HepG2 (cell line): Measurements from ENCODE around the gene C14orf93. TPM values are rescaled to one million over a fixed set of nuclear protein-coding genes. Genes with fewer than 3 reads are reported as not detected.

ENCODE experiments used
- EEA1 ChIP-seq: sonication (generic); formaldehyde crosslinking; IDR thresholded peaks from 2 replicates; pipeline ENCODE4 v1.5.1; 2020; ENCODE audit warnings: mild to moderate bottlenecking, missing genetic modification reagents, borderline replicate concordance
- MED13 ChIP-seq: sonication (generic); formaldehyde crosslinking; IDR thresholded peaks from 2 replicates; pipeline ENCODE4 v1.5.0; 2020; ENCODE audit warnings: missing genetic modification reagents
- PCBP2 ChIP-seq: fragments of 200-400 bp; formaldehyde crosslinking; optimal IDR thresholded peaks from 2 replicates; pipeline ENCODE3; 2018; ENCODE audit warnings: low read length, low read depth; ENCODE audit not compliant: poor library complexity, severe bottlenecking
- SIN3A ChIP-seq: IDR thresholded peaks from 2 replicates; pipeline ENCODE4 v1.6.1; 2011; ENCODE audit warnings: low read depth, mild to moderate bottlenecking, control low read depth, low read length, borderline replicate concordance
- STAG1 ChIP-seq: sonication (generic); formaldehyde crosslinking; IDR thresholded peaks from 2 replicates; pipeline ENCODE4 v1.4.0; 2020; ENCODE audit warnings: missing genetic modification reagents
- TRAFD1 ChIP-seq: sonication (generic); formaldehyde crosslinking; IDR thresholded peaks from 2 replicates; pipeline ENCODE4 v1.5.1; 2020; ENCODE audit warnings: missing genetic modification reagents, mild to moderate bottlenecking, borderline replicate concordance
- ZNF543 ChIP-seq: sonication (generic); formaldehyde crosslinking; IDR thresholded peaks from 2 replicates; pipeline ENCODE4 v1.4.0; 2020; ENCODE audit warnings: mild to moderate bottlenecking, missing genetic modification reagents
- ZNF646 ChIP-seq: sonication (generic); formaldehyde crosslinking; IDR thresholded peaks from 2 replicates; pipeline ENCODE4 v1.9.0; 2021; ENCODE audit warnings: mild to moderate bottlenecking, missing genetic modification reagents
- polyA plus RNA-seq, 8 experiments: library from polyadenylated mRNA; depleted of rRNA in 3 of 8; stranded (reverse) in 7 of 8; unstranded in 1 of 8; fragments of >200 nt; fragmentation: Illumina TruSeq in 4 of 8; extraction: Trizol in 4 of 8; gene quantifications; 2 replicates each; pipeline versions ENCODE4 v1.2.1 to v1.2.3, GENCODE V29; 2011 to 2016; ENCODE audit warnings: low read depth in 4 of 8, missing spikeins in 1 of 8, mixed read lengths in 1 of 8; ENCODE audit not compliant: insufficient read depth in 1 of 8
- total RNA-seq, 5 experiments: library from RNA; depleted of rRNA; stranded (reverse); fragments of >200 nt; fragmentation: Illumina TruSeq; extraction: Trizol; gene quantifications; 2 replicates each; pipeline ENCODE4 v1.2.3, GENCODE V29; 2016; ENCODE audit warnings: low read depth in 1 of 5

The C14orf93 gene
- total and polyA plus RNA-seq, 2 of the 13 experiments (the other 11 are each of a cell fraction or from before 2014, with no cell fraction given) = 11.4 to 22.5 TPM

GRCh38 chr14:23043754-23044153 is 33.8 kb upstream of the C14orf93 start (continued):
- TF ChIP-seq ZNF646 = no peak
- 0 out of 2 replicates have a peak, but pooled peaks have one; percentile 78 for TF ChIP-seq EEA1 (CRISPR knock-in tag)
- TF ChIP-seq PCBP2 = no peak
- no peak for TF ChIP-seq MED13 (CRISPR knock-in tag)
- no peak for TF ChIP-seq STAG1
- 0 out of 2 replicates have a peak, but pooled peaks have one; percentile 21 for TF ChIP-seq TRAFD1 (CRISPR knock-in tag)
- TF ChIP-seq ZNF543 (CRISPR knock-in tag) = peak; percentile 21; the same call in 1 of the 2 replicates
- no peak for TF ChIP-seq SIN3A
